H1 (cell line): Measurements from ENCODE around the gene C2orf92. TPM values are rescaled to one million over a fixed set of nuclear protein-coding genes. Genes with fewer than 3 reads are reported as not detected.

Experiments used
- CBX8 ChIP-seq: fragments of 300-800, 300-1000 bp; sonication (generic); IDR thresholded peaks from 2 replicates; pipeline ENCODE4 v1.7.1; 2016; ENCODE audit warnings: low read depth, low read length, borderline replicate concordance
- POLR2A ChIP-seq, 2 experiments: IDR thresholded peaks; 1 replicate in 1 of 2; 2 replicates in 1 of 2; pipeline ENCODE4 v1.6.1; 2011; ENCODE audit warnings: low read depth in 2 of 2, low read length in 2 of 2, mild to moderate bottlenecking in 2 of 2; ENCODE audit errors: control extremely low read depth in 1 of 2
- POLR2AphosphoS5 ChIP-seq: IDR thresholded peaks from 2 replicates; pipeline ENCODE4 v1.6.1; 2011; ENCODE audit warnings: low read depth, low read length
- SAP30 ChIP-seq: fragments of 300-600 bp; sonication (generic); IDR thresholded peaks from 2 replicates; pipeline ENCODE4 v1.7.1; 2012; ENCODE audit warnings: low read length, moderate library complexity, mild to moderate bottlenecking, inconsistent platforms; ENCODE audit not compliant: insufficient read depth, insufficient replicate concordance
- SRF ChIP-seq: IDR thresholded peaks from 2 replicates; pipeline ENCODE4 v1.6.1; 2011; ENCODE audit warnings: mild to moderate bottlenecking, low read depth, low read length, moderate library complexity
- YY1 ChIP-seq: IDR thresholded peaks from 2 replicates; pipeline ENCODE4 v1.6.1; 2011; ENCODE audit warnings: low read depth, mild to moderate bottlenecking, low read length
- polyA plus RNA-seq, 7 experiments: library from polyadenylated mRNA; depleted of rRNA in 3 of 7; stranded (reverse) in 5 of 7; unstranded in 2 of 7; fragments of >200 nt in 5 of 7; fragments of 200-250 nt in 2 of 7; gene quantifications; 1 replicate in 5 of 7; 2 replicates in 1 of 7; 4 replicates in 1 of 7; pipeline versions ENCODE4 v1.2.1 to v1.2.3, GENCODE V29; 2011 to 2013; ENCODE audit warnings: missing spikeins in 2 of 7, mixed read lengths in 2 of 7
- total RNA-seq: library from RNA; stranded (reverse); fragmentation: NEBNext Ultra II Directional; extraction: Animal tissue kit (Norgen Biotek cat#: 25700); gene quantifications from 2 replicates; pipeline ENCODE4 v1.2.1, GENCODE V29; 2021

C2orf92 gene
- total and polyA plus RNA-seq, 2 of the 8 experiments (the other 6 are each of a cell fraction or from before 2014, with no cell fraction given), result 2.3 to 3.7 TPM

- no peak for TF ChIP-seq SRF
- no peak for TF ChIP-seq SAP30
- TF ChIP-seq YY1, result no peak
- TF ChIP-seq POLR2AphosphoS5, result no peak
- TF ChIP-seq POLR2A (IDR thresholded peaks at IDR 0.05; ENCODE audit: control extremely low read depth in 1 of 2, low read depth in 2 of 2, low read length in 2 of 2), result no peak
- TF ChIP-seq CBX8, result no peak
Measured at GRCh38 chr2:97723156-97724072, 53.9 kb downstream of the C2orf92 start (continued).
